Natural killer cell treated with Interleukin-12 subunit alpha and Interleukin-12 subunit beta and Interleukin-15 and Interleukin-18, amount 100 ng/mL, for 72 hours (primary cell): Measurements from ENCODE around the gene SCARF1. TPM values are rescaled to one million over a fixed set of nuclear protein-coding genes. Genes with fewer than 3 reads are reported as not detected.
"Not testable (repeated sequence)": the region's sequence is repeated elsewhere in the genome, so short reads cannot be mapped to it uniquely, and the experiment has no call there.

Experiments
- ATAC-seq, 2 donors: fragments of 150-1000 bp; cut with Tn5 transposase in 1 of 2; sonication (Bioruptor Pico), chemical (Tn5 transposase) in 1 of 2; 2 replicates each; pipeline ENCODE4 v1.10.0; 2021
- DNase-seq: peaks from one replicate; pipeline ENCODE4 v3.0.0; 2022; ENCODE audit warnings: low spot score
- H3K27ac Mint-ChIP-seq, 2 donors: 1 replicate in 1 of 2; 2 replicates in 1 of 2; pipeline ENCODE4 v1.8.0; 2022; ENCODE audit warnings: mixed read lengths in 2 of 2, mild to moderate bottlenecking in 1 of 2, moderate library complexity in 1 of 2
- H3K27me3 Mint-ChIP-seq, 2 donors: 1 replicate in 1 of 2; 2 replicates in 1 of 2; pipeline ENCODE4 v1.8.0; 2022; ENCODE audit warnings: mixed read lengths in 2 of 2
- H3K36me3 Mint-ChIP-seq: one replicate; pipeline ENCODE4 v1.8.0; 2022; ENCODE audit warnings: mixed read lengths
- H3K4me1 Mint-ChIP-seq, 2 donors: 1 replicate in 1 of 2; 2 replicates in 1 of 2; pipeline ENCODE4 v1.8.0; 2022; ENCODE audit warnings: low read depth in 2 of 2, mixed read lengths in 2 of 2, mild to moderate bottlenecking in 1 of 2
- H3K4me3 Mint-ChIP-seq: one replicate; pipeline ENCODE4 v1.8.0; 2022; ENCODE audit warnings: mixed read lengths
- H3K9me3 Mint-ChIP-seq: 2 replicates; pipeline ENCODE4 v1.8.0; 2022; ENCODE audit warnings: mixed read lengths
- total RNA-seq, 2 donors: library from RNA; stranded (reverse); gene quantifications; one replicate each; pipeline ENCODE4 v1.2.3, GENCODE V29; 2022

Gene SCARF1
- 1 to 10 TPM; 3.6 to 4.1 TPM for total RNA-seq

GRCh38 chr17:1645207-1646171 is at the start of gene SCARF1:
Gene SCARF1, minus strand, starts transcription at chr17:1645732. Its CDS starts 35 bp downstream, at chr17:1645697.
- no peaks in the 10 kb centered on the region for H3K36me3 Mint-ChIP-seq

GRCh38 chr17:1693339-1693738 is 47.8 kb upstream of the SCARF1 start:
- Mint-ChIP-seq H3K36me3 (no peaks in the 10 kb centered on the region), H3K9me3 (no peaks in the 10 kb centered on the region), H3K27me3 (peaks cover 3 to 7% of the 10 kb centered on the region in 2 donors), H3K4me3 (no peak overlapping the region), H3K27ac (no peak overlapping the region), H3K4me1 (no peaks in the 10 kb centered on the region)
- ATAC-seq (no peak), DNase-seq (no peak)

More at GRCh38 chr17:1645207-1646171, at the start of gene SCARF1:
- DNase-seq (no peak), ATAC-seq (no peak)
- no peaks in the 10 kb centered on the region for H3K9me3 Mint-ChIP-seq
- H3K4me3 Mint-ChIP-seq = peak within 1 kb of the TSS; percentile 85
- H3K4me1 Mint-ChIP-seq = peaks cover 8 to 28% of the 10 kb centered on the region in 2 donors
- H3K27ac Mint-ChIP-seq = peak within 1 kb of the TSS; percentile 69 to 86
- H3K27me3 Mint-ChIP-seq = no peaks in the 10 kb centered on the region

- Mint-ChIP-seq H3K36me3 (no peaks in the 10 kb centered on the region), H3K4me1 (no peaks in the 10 kb centered on the region), H3K9me3 (no peaks in the 10 kb centered on the region), H3K4me3 (no peak overlapping the region), H3K27me3 (peaks cover 3 to 7% of the 10 kb centered on the region in 2 donors), H3K27ac (no peak overlapping the region)
- no peak for DNase-seq
- no peak for ATAC-seq
These were observed 45.2 kb upstream of the SCARF1 start for GRCh38 chr17:1690544-1691221.

GRCh38 chr17:1688405-1688804 is 42.9 kb upstream of the SCARF1 start:
- H3K9me3 Mint-ChIP-seq, H3K27ac Mint-ChIP-seq, H3K27me3 Mint-ChIP-seq, ATAC-seq, DNase-seq, H3K36me3 Mint-ChIP-seq, H3K4me3 Mint-ChIP-seq: not testable (repeated sequence)
- H3K4me1 Mint-ChIP-seq = peaks cover 14 to 15% of the 10 kb centered on the region in 2 donors

GRCh38 chr17:1686086-1686485 is 40.6 kb upstream of the SCARF1 start:
- ATAC-seq = no peak
- H3K27ac Mint-ChIP-seq = no peak overlapping the region
- no peaks in the 10 kb centered on the region for H3K27me3 Mint-ChIP-seq
- no peaks in the 10 kb centered on the region for H3K9me3 Mint-ChIP-seq
- no peak overlapping the region for H3K4me3 Mint-ChIP-seq
- DNase-seq = no peak
- H3K36me3 Mint-ChIP-seq = peaks cover 20% of the 10 kb centered on the region
- H3K4me1 Mint-ChIP-seq = peaks cover 26 to 34% of the 10 kb centered on the region in 2 donors

GRCh38 chr17:1684378-1685189 is 39.1 kb upstream of the SCARF1 start, which contains the start of gene PRPF8:
Gene PRPF8, minus strand, starts transcription at chr17:1684867. Its CDS starts 296 bp downstream, at chr17:1684571.
- ATAC-seq = peak; percentile 100
- H3K27me3 Mint-ChIP-seq = no peaks in the 10 kb centered on the region
- H3K4me1 Mint-ChIP-seq = peaks cover 38 to 44% of the 10 kb centered on the region in 2 donors
- peaks cover 32% of the 10 kb centered on the region for H3K36me3 Mint-ChIP-seq
- H3K4me3 Mint-ChIP-seq = peak within 1 kb of the TSS; percentile 98
- no peaks in the 10 kb centered on the region for H3K9me3 Mint-ChIP-seq
- peak within 1 kb of the TSS; percentile 83 to 97 for H3K27ac Mint-ChIP-seq
- DNase-seq = peak; percentile 97

GRCh38 chr17:1683459-1683858 is 37.9 kb upstream of the SCARF1 start:
- H3K4me3 Mint-ChIP-seq = peak overlapping the region; percentile 98
- peak; percentile 41 for DNase-seq
- H3K36me3 Mint-ChIP-seq = peaks cover 39% of the 10 kb centered on the region
- no peaks in the 10 kb centered on the region for H3K9me3 Mint-ChIP-seq
- H3K4me1 Mint-ChIP-seq = peaks cover 39 to 46% of the 10 kb centered on the region in 2 donors
- no peak for ATAC-seq
- H3K27me3 Mint-ChIP-seq = no peaks in the 10 kb centered on the region
- peak overlapping the region; percentile 83 to 97 for H3K27ac Mint-ChIP-seq

- peaks cover 12 to 21% of the 10 kb centered on the region in 2 donors for H3K4me1 Mint-ChIP-seq
- H3K27ac Mint-ChIP-seq = no peak overlapping the region
- peak; percentile 6 for DNase-seq
- ATAC-seq = no peak
- no peaks in the 10 kb centered on the region for H3K9me3 Mint-ChIP-seq
- H3K4me3 Mint-ChIP-seq = no peak overlapping the region
- peaks cover 46% of the 10 kb centered on the region for H3K36me3 Mint-ChIP-seq
- H3K27me3 Mint-ChIP-seq = no peaks in the 10 kb centered on the region
These were observed 30.9 kb upstream of the SCARF1 start for GRCh38 chr17:1676401-1676800.

GRCh38 chr17:1673041-1673785 is 27.7 kb upstream of the SCARF1 start:
- ATAC-seq (peak; percentile 61 to 65), DNase-seq (peak; percentile 61)
- peaks cover 23 to 27% of the 10 kb centered on the region in 2 donors for H3K4me1 Mint-ChIP-seq
- H3K4me3 Mint-ChIP-seq = no peak overlapping the region
- H3K36me3 Mint-ChIP-seq = peaks cover 55% of the 10 kb centered on the region
- no peaks in the 10 kb centered on the region for H3K9me3 Mint-ChIP-seq
- peak overlapping the region in 1 of 2 donors; percentile 20 for H3K27ac Mint-ChIP-seq
- H3K27me3 Mint-ChIP-seq = no peaks in the 10 kb centered on the region

GRCh38 chr17:1663934-1664333 is 18.4 kb upstream of the SCARF1 start:
- not testable (repeated sequence) for H3K27ac Mint-ChIP-seq, H3K4me3 Mint-ChIP-seq, H3K27me3 Mint-ChIP-seq, H3K9me3 Mint-ChIP-seq, DNase-seq, ATAC-seq
- Mint-ChIP-seq H3K4me1 (peaks cover 10 to 19% of the 10 kb centered on the region in 2 donors), H3K36me3 (peaks cover 35% of the 10 kb centered on the region)

- Mint-ChIP-seq H3K4me1 (peaks cover 4 to 13% of the 10 kb centered on the region in 2 donors), H3K27ac (no peak overlapping the region), H3K27me3 (no peaks in the 10 kb centered on the region), H3K9me3 (no peaks in the 10 kb centered on the region), H3K36me3 (peaks cover 45% of the 10 kb centered on the region), H3K4me3 (no peak overlapping the region)
- ATAC-seq = no peak
- no peak for DNase-seq
These were observed 15.5 kb upstream of the SCARF1 start for GRCh38 chr17:1661045-1661444.

- Mint-ChIP-seq H3K9me3 (no peaks in the 10 kb centered on the region), H3K4me1 (peaks cover 4 to 13% of the 10 kb centered on the region in 2 donors), H3K27ac (no peak overlapping the region), H3K4me3 (no peak overlapping the region), H3K27me3 (no peaks in the 10 kb centered on the region), H3K36me3 (peaks cover 56% of the 10 kb centered on the region)
- ATAC-seq (no peak), DNase-seq (no peak)
These were observed 12.6 kb upstream of the SCARF1 start for GRCh38 chr17:1658100-1658499.

GRCh38 chr17:1653735-1654134 is 8.2 kb upstream of the SCARF1 start:
- H3K36me3 Mint-ChIP-seq = peaks cover 38% of the 10 kb centered on the region
- no peaks in the 10 kb centered on the region for H3K9me3 Mint-ChIP-seq
- H3K27me3 Mint-ChIP-seq = no peaks in the 10 kb centered on the region
- no peak for ATAC-seq
- no peak for DNase-seq
- peaks cover 0 to 8% of the 10 kb centered on the region in 2 donors for H3K4me1 Mint-ChIP-seq
- H3K27ac Mint-ChIP-seq = no peak overlapping the region
- H3K4me3 Mint-ChIP-seq = no peak overlapping the region
